C4-2B (cell line): ENCODE results near the gene ICA1.

Experiments used
- CTCF ChIP-seq: fragments of 450-650 bp; conservative IDR thresholded peaks from 2 replicates; pipeline ENCODE4 v1.5.1; 2017; ENCODE audit warnings: mild to moderate bottlenecking
- ZFX ChIP-seq: fragments of 450-650 bp; IDR thresholded peaks from 2 replicates; pipeline ENCODE4 v1.6.1; 2017

GRCh38 chr7:8086239-8086638, 175.7 kb downstream of the ICA1 start:
- TF ChIP-seq CTCF (no peak), ZFX (no peak)
